ENCODE data around the gene SND1.

The SND1 gene

DNA sequence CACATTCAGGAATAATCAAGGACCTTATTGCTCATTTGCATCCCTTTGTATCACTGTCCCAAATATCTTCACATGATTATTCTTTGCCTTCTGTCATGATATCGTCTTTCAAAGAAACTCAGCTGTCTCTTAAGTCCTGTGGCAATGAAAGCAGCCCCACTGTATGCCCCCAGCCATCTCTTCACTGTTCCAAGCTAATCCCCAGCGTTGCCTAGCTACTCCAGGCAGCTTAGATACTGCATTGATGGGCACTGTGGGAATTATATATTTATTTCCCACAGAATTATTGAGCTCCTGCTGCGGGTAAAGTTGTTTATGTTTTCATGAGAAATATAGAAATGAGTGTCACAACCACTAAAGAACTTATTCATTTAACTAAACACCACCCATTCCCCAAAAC lies 38.8 kb downstream of the SND1 start:
- POLR2A ChIA-PET: no interaction called here
- no peak for TF ChIP-seq CTCF (IDR thresholded peaks at IDR 0.05; ENCODE audit: control extremely low read depth, extremely low read depth, low read depth, missing control alignments)
- CTCF ChIA-PET: interaction anchor here (1.1 to 2.7 kb wide), 5 partner anchors 8 to 519 kb away, joined by 3 to 8 read pairs (median 3); no protein-coding TSS in a partner anchor
- no peak for DNase-seq (ENCODE audit: extremely low spot score)

- ChIA-PET POLR2A (no interaction called here), CTCF (interaction anchor here (0.9 to 2.4 kb wide), 4 partner anchors 13 to 64 kb away, joined by 3 to 16 read pairs (median 8); no protein-coding TSS in a partner anchor)
- no peak for TF ChIP-seq CTCF (IDR thresholded peaks at IDR 0.05; ENCODE audit: control extremely low read depth, extremely low read depth, low read depth, missing control alignments)
- DNase-seq (ENCODE audit: extremely low spot score): peak; percentile 22
These were observed 40.2 kb downstream of the SND1 start for GRCh38 chr7:127692200-127692599.

- no peak for DNase-seq (ENCODE audit: extremely low spot score)
- ChIA-PET POLR2A (no interaction called here), CTCF (interaction anchor here (1.3 to 3.9 kb wide), 4 partner anchors 8 to 510 kb away, joined by 3 to 25 read pairs (median 5); no protein-coding TSS in a partner anchor)
- no peak for TF ChIP-seq CTCF (IDR thresholded peaks at IDR 0.05; ENCODE audit: control extremely low read depth, extremely low read depth, low read depth, missing control alignments)
These were observed 47.9 kb downstream of the SND1 start for GRCh38 chr7:127699853-127700252.

GRCh38 chr7:127702052-127702652 lies 50.2 kb downstream of the SND1 start:
- no peak for DNase-seq (ENCODE audit: extremely low spot score)
- ChIA-PET POLR2A (no interaction called here), CTCF (no interaction called here)
- no peak for TF ChIP-seq CTCF (IDR thresholded peaks at IDR 0.05; ENCODE audit: control extremely low read depth, extremely low read depth, low read depth, missing control alignments)

DNA sequence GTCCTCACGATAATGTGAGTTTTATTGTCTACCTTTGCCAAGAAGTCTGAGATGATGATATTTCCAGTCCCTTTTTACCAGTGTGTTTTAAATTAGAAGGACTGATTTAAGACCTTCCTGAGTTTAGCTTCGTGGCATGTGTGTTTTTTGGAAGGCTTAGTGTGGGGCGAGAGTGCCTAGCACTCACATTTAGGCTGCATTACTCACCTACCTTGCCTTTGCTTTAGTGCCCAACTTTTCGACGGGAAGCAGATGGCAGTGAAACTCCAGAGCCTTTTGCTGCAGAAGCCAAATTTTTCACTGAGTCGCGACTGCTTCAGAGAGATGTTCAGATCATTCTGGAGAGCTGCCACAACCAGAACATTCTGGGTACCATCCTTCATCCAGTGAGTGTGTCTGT lies 50.9 kb downstream of the SND1 start:
- DNase-seq (ENCODE audit: extremely low spot score): no peak
- TF ChIP-seq CTCF (IDR thresholded peaks at IDR 0.05; ENCODE audit: control extremely low read depth, extremely low read depth, low read depth, missing control alignments): no peak
- ChIA-PET POLR2A (no interaction called here), CTCF (interaction anchor here (1.7 to 8.8 kb wide), 2 partner anchors 15 to 508 kb away, joined by 3 to 150 read pairs; no protein-coding TSS in a partner anchor)

GRCh38 chr7:127704211-127704610 lies 52.2 kb downstream of the SND1 start:
- POLR2A ChIA-PET: no interaction called here
- CTCF ChIA-PET: interaction anchor here (0.7 to 8.8 kb wide), 9 partner anchors 10 to 507 kb away, joined by 3 to 150 read pairs (median 3); partner anchors contain the start of gene LRRC4
- TF ChIP-seq CTCF (IDR thresholded peaks at IDR 0.05; ENCODE audit: control extremely low read depth, extremely low read depth, low read depth, missing control alignments): no peak
- DNase-seq (ENCODE audit: extremely low spot score): no peak
